Activated naive CD4-positive, alpha-beta T cell treated with anti-CD3 and anti-CD28 coated beads, Interleukin-2, amount 10 ng/mL, durations not matched to agents 7 days and 5 days (primary cell): ENCODE data around the gene MARK3.

Experiments
- CTCF ChIA-PET: fragments of 350-600 bp; sonication (Branson Sonifier 250); formaldehyde crosslinking; loops from one replicate; lab custom pipeline; 2021; ENCODE audit warnings: antibody characterized with exemption; lab: Charles Lee
- DNase-seq: peaks from one replicate; pipeline ENCODE4 v3.0.0-alpha.2; 2020
- H3K27ac Mint-ChIP-seq: one replicate; pipeline ENCODE4 v1.8.0; 2021; ENCODE audit warnings: mild to moderate bottlenecking, moderate library complexity, mixed read lengths
- H3K27me3 Mint-ChIP-seq: one replicate; pipeline ENCODE4 v1.8.0; 2021; ENCODE audit warnings: mild to moderate bottlenecking, mixed read lengths
- H3K36me3 Mint-ChIP-seq: one replicate; pipeline ENCODE4 v1.8.0; 2021; ENCODE audit warnings: mixed read lengths
- H3K4me1 Mint-ChIP-seq: one replicate; pipeline ENCODE4 v1.8.0; 2021; ENCODE audit warnings: mixed read lengths
- H3K4me3 Mint-ChIP-seq: one replicate; pipeline ENCODE4 v1.8.0; 2021; ENCODE audit warnings: mild to moderate bottlenecking, moderate library complexity, mixed read lengths
- H3K9me3 Mint-ChIP-seq: one replicate; pipeline ENCODE4 v1.8.0; 2021; ENCODE audit warnings: mixed read lengths

The MARK3 gene

GRCh38 chr14:103378038-103378854 lies 7.0 kb upstream of the MARK3 start:
- Mint-ChIP-seq H3K27me3 (peaks cover 49% of the 10 kb centered on the region), H3K27ac (no peak overlapping the region), H3K9me3 (no peaks in the 10 kb centered on the region), H3K36me3 (no peaks in the 10 kb centered on the region), H3K4me1 (peaks cover 7% of the 10 kb centered on the region), H3K4me3 (no peak overlapping the region)
- CTCF ChIA-PET: interaction anchor here (0.9 to 1.9 kb wide), 2 partner anchors 12 to 13 kb away, joined by 3 to 5 read pairs; no protein-coding TSS in a partner anchor
- DNase-seq: no peak

- Mint-ChIP-seq H3K27ac (no peak overlapping the region), H3K36me3 (peaks cover under 1% of the 10 kb centered on the region), H3K4me1 (peaks cover 17% of the 10 kb centered on the region), H3K9me3 (no peaks in the 10 kb centered on the region), H3K4me3 (no peak overlapping the region), H3K27me3 (peaks cover 46% of the 10 kb centered on the region)
- DNase-seq: no peak
- CTCF ChIA-PET: interaction anchor here (0.6 to 3.2 kb wide), 2 partner anchors 10 to 26 kb away, joined by 3 to 19 read pairs; no protein-coding TSS in a partner anchor
These were observed 4.4 kb upstream of the MARK3 start for GRCh38 chr14:103380719-103381377.

- Mint-ChIP-seq H3K27me3 (peaks cover 46% of the 10 kb centered on the region), H3K36me3 (peaks cover 10% of the 10 kb centered on the region), H3K4me3 (no peak overlapping the region), H3K27ac (no peak overlapping the region), H3K4me1 (peaks cover 25% of the 10 kb centered on the region), H3K9me3 (no peaks in the 10 kb centered on the region)
- DNase-seq: no peak
- CTCF ChIA-PET: interaction anchor here (1.2 to 3.2 kb wide), 2 partner anchors 8 to 12 kb away, joined by 3 to 19 read pairs; no protein-coding TSS in a partner anchor
These were observed 2.8 kb upstream of the MARK3 start for GRCh38 chr14:103382376-103382775.

- Mint-ChIP-seq H3K4me1 (peaks cover 39% of the 10 kb centered on the region), H3K4me3 (peak overlapping the region; percentile 93), H3K27me3 (peaks cover 27% of the 10 kb centered on the region), H3K9me3 (no peaks in the 10 kb centered on the region), H3K36me3 (peaks cover 18% of the 10 kb centered on the region), H3K27ac (peak overlapping the region; percentile 95)
- CTCF ChIA-PET: interaction anchor here (1.0 to 1.3 kb wide), 2 partner anchors 8 to 15 kb away, joined by 3 to 4 read pairs; no protein-coding TSS in a partner anchor
- DNase-seq: no peak
These were observed 614 bp upstream of the MARK3 start for GRCh38 chr14:103384450-103385151.

- Mint-ChIP-seq H3K9me3 (no peaks in the 10 kb centered on the region), H3K36me3 (peaks cover 18% of the 10 kb centered on the region), H3K27ac (peak overlapping the region; percentile 98), H3K4me1 (peaks cover 49% of the 10 kb centered on the region), H3K27me3 (peaks cover 21% of the 10 kb centered on the region), H3K4me3 (peak overlapping the region; percentile 93)
- CTCF ChIA-PET: no interaction called here
- DNase-seq: peak; percentile 60
These were observed 906 bp downstream of the MARK3 start for GRCh38 chr14:103385929-103386712.

- H3K4me1 Mint-ChIP-seq: peaks cover 50% of the 10 kb centered on the region
- H3K27ac Mint-ChIP-seq: peak overlapping the region; percentile 98
- CTCF ChIA-PET: no interaction called here
- peaks cover 18% of the 10 kb centered on the region for H3K27me3 Mint-ChIP-seq
- peak overlapping the region; percentile 93 for H3K4me3 Mint-ChIP-seq
- H3K9me3 Mint-ChIP-seq: no peaks in the 10 kb centered on the region
- peak; percentile 30 for DNase-seq
- peaks cover 18% of the 10 kb centered on the region for H3K36me3 Mint-ChIP-seq
These were observed 1.6 kb downstream of the MARK3 start for GRCh38 chr14:103386713-103387329.

- peaks cover 18% of the 10 kb centered on the region for H3K36me3 Mint-ChIP-seq
- DNase-seq: no peak
- CTCF ChIA-PET: interaction anchor here (1.0 to 1.8 kb wide), 2 partner anchors 52 to 118 kb away, joined by 3 to 4 read pairs; no protein-coding TSS in a partner anchor
- no peak overlapping the region for H3K27ac Mint-ChIP-seq
- H3K9me3 Mint-ChIP-seq: no peaks in the 10 kb centered on the region
- H3K4me3 Mint-ChIP-seq: peak overlapping the region; percentile 68
- H3K27me3 Mint-ChIP-seq: peaks cover 3% of the 10 kb centered on the region
- peaks cover 48% of the 10 kb centered on the region for H3K4me1 Mint-ChIP-seq
These were observed 3.4 kb downstream of the MARK3 start for GRCh38 chr14:103388664-103389063.

GRCh38 chr14:103390605-103391004 lies 5.4 kb downstream of the MARK3 start:
- CTCF ChIA-PET: interaction anchor here (0.6 to 5.8 kb wide), 24 partner anchors 9 to 1441 kb away, joined by 3 to 54 read pairs (median 4); partner anchors contain the start of gene BAG5
- no peak for DNase-seq
- Mint-ChIP-seq H3K9me3 (no peaks in the 10 kb centered on the region), H3K4me1 (peaks cover 56% of the 10 kb centered on the region), H3K27me3 (no peaks in the 10 kb centered on the region), H3K27ac (no peak overlapping the region), H3K36me3 (peaks cover 18% of the 10 kb centered on the region), H3K4me3 (no peak overlapping the region)

GRCh38 chr14:103391048-103391447 lies 5.8 kb downstream of the MARK3 start:
- H3K36me3 Mint-ChIP-seq: peaks cover 18% of the 10 kb centered on the region
- H3K27me3 Mint-ChIP-seq: no peaks in the 10 kb centered on the region
- CTCF ChIA-PET: interaction anchor here (0.6 to 5.8 kb wide), 23 partner anchors 10 to 316 kb away, joined by 3 to 54 read pairs (median 4); partner anchors contain the start of gene BAG5
- peaks cover 58% of the 10 kb centered on the region for H3K4me1 Mint-ChIP-seq
- H3K4me3 Mint-ChIP-seq: no peak overlapping the region
- no peaks in the 10 kb centered on the region for H3K9me3 Mint-ChIP-seq
- H3K27ac Mint-ChIP-seq: peak overlapping the region; percentile 19
- peak; percentile 67 for DNase-seq

GRCh38 chr14:103392106-103392505 lies 6.9 kb downstream of the MARK3 start:
- Mint-ChIP-seq H3K4me1 (peaks cover 60% of the 10 kb centered on the region), H3K4me3 (no peak overlapping the region), H3K27ac (no peak overlapping the region), H3K27me3 (no peaks in the 10 kb centered on the region), H3K9me3 (no peaks in the 10 kb centered on the region), H3K36me3 (peaks cover 15% of the 10 kb centered on the region)
- DNase-seq: no peak
- CTCF ChIA-PET: interaction anchor here (0.9 to 5.8 kb wide), 7 partner anchors 8 to 107 kb away, joined by 3 to 54 read pairs (median 6); no protein-coding TSS in a partner anchor

GRCh38 chr14:103392572-103392971 lies 7.4 kb downstream of the MARK3 start:
- DNase-seq: no peak
- Mint-ChIP-seq H3K9me3 (no peaks in the 10 kb centered on the region), H3K4me1 (peaks cover 57% of the 10 kb centered on the region), H3K4me3 (no peak overlapping the region), H3K36me3 (peaks cover 14% of the 10 kb centered on the region), H3K27ac (no peak overlapping the region), H3K27me3 (no peaks in the 10 kb centered on the region)
- CTCF ChIA-PET: interaction anchor here (0.7 to 5.8 kb wide), 9 partner anchors 8 to 1174 kb away, joined by 3 to 54 read pairs (median 5); no protein-coding TSS in a partner anchor

- Mint-ChIP-seq H3K27me3 (no peaks in the 10 kb centered on the region), H3K27ac (no peak overlapping the region), H3K4me1 (peaks cover 57% of the 10 kb centered on the region), H3K4me3 (no peak overlapping the region), H3K9me3 (no peaks in the 10 kb centered on the region), H3K36me3 (peaks cover 17% of the 10 kb centered on the region)
- CTCF ChIA-PET: interaction anchor here (0.7 to 5.8 kb wide), 9 partner anchors 9 to 1173 kb away, joined by 3 to 54 read pairs (median 4); no protein-coding TSS in a partner anchor
- no peak for DNase-seq
These were observed 7.9 kb downstream of the MARK3 start for GRCh38 chr14:103393070-103393469.
